22Rv1 (cell line): ENCODE results near the gene CALM3.

Source experiments
- ZFX ChIP-seq: fragments of 450-650 bp; IDR thresholded peaks from 2 replicates; pipeline ENCODE4 v1.6.1; 2017; ENCODE audit warnings: antibody characterized with exemption, borderline replicate concordance
- TF ChIP-seq, protein P1 (sequence below): fragments of 450-650 bp; IDR thresholded peaks from 2 replicates; pipeline ENCODE4 v1.5.1; 2017; ENCODE audit warnings: mild to moderate bottlenecking

DNA sequence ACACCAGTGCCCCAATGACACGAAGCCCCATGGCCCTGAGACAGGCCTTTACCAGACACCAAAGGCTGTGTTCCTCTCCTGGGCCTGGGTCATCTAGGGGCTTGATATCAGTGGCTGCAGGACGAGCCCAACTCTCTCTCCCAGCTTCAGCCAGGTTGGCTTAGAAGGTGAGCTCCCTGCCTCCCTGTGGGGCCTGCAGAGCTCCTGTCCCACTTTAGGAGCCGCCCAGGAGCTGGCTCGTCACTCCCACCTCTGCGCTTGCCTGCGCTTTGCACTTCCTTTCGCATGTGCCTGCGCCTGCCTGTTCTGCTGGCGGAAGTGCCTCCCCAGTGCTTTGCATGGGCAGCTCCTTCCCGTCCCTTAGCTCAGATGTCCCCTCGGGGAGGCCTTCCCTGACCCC, 4.9 kb downstream of the CALM3 start:
- TF ChIP-seq, protein P1, sequence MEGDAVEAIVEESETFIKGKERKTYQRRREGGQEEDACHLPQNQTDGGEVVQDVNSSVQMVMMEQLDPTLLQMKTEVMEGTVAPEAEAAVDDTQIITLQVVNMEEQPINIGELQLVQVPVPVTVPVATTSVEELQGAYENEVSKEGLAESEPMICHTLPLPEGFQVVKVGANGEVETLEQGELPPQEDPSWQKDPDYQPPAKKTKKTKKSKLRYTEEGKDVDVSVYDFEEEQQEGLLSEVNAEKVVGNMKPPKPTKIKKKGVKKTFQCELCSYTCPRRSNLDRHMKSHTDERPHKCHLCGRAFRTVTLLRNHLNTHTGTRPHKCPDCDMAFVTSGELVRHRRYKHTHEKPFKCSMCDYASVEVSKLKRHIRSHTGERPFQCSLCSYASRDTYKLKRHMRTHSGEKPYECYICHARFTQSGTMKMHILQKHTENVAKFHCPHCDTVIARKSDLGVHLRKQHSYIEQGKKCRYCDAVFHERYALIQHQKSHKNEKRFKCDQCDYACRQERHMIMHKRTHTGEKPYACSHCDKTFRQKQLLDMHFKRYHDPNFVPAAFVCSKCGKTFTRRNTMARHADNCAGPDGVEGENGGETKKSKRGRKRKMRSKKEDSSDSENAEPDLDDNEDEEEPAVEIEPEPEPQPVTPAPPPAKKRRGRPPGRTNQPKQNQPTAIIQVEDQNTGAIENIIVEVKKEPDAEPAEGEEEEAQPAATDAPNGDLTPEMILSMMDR, result no peak
- no peak for TF ChIP-seq ZFX
